Measurements from ENCODE around the gene CES3.

- TF ChIP-seq, protein P1, sequence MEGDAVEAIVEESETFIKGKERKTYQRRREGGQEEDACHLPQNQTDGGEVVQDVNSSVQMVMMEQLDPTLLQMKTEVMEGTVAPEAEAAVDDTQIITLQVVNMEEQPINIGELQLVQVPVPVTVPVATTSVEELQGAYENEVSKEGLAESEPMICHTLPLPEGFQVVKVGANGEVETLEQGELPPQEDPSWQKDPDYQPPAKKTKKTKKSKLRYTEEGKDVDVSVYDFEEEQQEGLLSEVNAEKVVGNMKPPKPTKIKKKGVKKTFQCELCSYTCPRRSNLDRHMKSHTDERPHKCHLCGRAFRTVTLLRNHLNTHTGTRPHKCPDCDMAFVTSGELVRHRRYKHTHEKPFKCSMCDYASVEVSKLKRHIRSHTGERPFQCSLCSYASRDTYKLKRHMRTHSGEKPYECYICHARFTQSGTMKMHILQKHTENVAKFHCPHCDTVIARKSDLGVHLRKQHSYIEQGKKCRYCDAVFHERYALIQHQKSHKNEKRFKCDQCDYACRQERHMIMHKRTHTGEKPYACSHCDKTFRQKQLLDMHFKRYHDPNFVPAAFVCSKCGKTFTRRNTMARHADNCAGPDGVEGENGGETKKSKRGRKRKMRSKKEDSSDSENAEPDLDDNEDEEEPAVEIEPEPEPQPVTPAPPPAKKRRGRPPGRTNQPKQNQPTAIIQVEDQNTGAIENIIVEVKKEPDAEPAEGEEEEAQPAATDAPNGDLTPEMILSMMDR (IDR thresholded peaks at IDR 0.05; ENCODE audit: low read depth, low read length, missing input control): no peak
- no peak for TF ChIP-seq ZBTB33 (IDR thresholded peaks at IDR 0.05)
- no peak for TF ChIP-seq TAF1 (conservative IDR thresholded peaks at IDR 0.05)
- no peak for TF ChIP-seq EGR1 (IDR thresholded peaks at IDR 0.05; ENCODE audit: low read depth in 2 of 2)
- TF ChIP-seq FOXA1 (IDR thresholded peaks at IDR 0.05): no peak
- no peak for TF ChIP-seq RAD21 (IDR thresholded peaks at IDR 0.05)
These were observed 39.6 kb downstream of the CES3 start for GRCh38 chr16:67000384-67001351.
